ENCODE measurements around the gene SCAMP4.

GRCh38 chr19:1873524-1874473 is 31.4 kb upstream of the SCAMP4 start:
- TF ChIP-seq, protein P1, sequence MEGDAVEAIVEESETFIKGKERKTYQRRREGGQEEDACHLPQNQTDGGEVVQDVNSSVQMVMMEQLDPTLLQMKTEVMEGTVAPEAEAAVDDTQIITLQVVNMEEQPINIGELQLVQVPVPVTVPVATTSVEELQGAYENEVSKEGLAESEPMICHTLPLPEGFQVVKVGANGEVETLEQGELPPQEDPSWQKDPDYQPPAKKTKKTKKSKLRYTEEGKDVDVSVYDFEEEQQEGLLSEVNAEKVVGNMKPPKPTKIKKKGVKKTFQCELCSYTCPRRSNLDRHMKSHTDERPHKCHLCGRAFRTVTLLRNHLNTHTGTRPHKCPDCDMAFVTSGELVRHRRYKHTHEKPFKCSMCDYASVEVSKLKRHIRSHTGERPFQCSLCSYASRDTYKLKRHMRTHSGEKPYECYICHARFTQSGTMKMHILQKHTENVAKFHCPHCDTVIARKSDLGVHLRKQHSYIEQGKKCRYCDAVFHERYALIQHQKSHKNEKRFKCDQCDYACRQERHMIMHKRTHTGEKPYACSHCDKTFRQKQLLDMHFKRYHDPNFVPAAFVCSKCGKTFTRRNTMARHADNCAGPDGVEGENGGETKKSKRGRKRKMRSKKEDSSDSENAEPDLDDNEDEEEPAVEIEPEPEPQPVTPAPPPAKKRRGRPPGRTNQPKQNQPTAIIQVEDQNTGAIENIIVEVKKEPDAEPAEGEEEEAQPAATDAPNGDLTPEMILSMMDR (IDR thresholded peaks at IDR 0.05) = no peak
- TF ChIP-seq POLR2A (IDR thresholded peaks at IDR 0.05) = no peak

All from esophagus squamous epithelium (tissue), 4 donors.